ENCODE measurements around the gene WDR75. TPM values are rescaled to one million over a fixed set of nuclear protein-coding genes. Genes with fewer than 3 reads are reported as not detected.

The WDR75 gene
- total and polyA plus RNA-seq, 5 donors = 12.6 to 20.0 (median 18.8) TPM

DNA sequence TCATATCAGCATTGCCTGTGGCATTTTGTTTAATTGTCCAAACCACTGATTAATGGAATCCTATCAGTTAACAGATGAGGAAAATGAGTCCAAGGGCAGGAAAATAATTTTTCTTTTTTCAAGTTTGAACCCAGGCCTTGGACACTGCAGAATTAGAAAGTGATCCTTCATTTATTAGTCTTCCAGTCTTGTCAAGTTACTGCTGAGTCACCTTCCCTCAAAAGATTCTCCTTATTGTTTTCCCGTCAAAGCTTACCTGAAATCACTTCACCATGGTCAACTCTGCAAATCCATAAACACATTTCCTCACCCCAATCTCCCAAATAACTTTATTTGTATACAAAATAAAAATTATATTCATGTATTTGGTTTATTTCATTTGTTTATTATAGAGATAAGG is 57.9 kb downstream of the WDR75 start:
- intact Hi-C loops (cut with DNase I) = loop anchor here in 1 of 4 donors (10.0 kb wide), 1 partner anchor 136 kb away; no protein-coding TSS in a partner anchor

DNA sequence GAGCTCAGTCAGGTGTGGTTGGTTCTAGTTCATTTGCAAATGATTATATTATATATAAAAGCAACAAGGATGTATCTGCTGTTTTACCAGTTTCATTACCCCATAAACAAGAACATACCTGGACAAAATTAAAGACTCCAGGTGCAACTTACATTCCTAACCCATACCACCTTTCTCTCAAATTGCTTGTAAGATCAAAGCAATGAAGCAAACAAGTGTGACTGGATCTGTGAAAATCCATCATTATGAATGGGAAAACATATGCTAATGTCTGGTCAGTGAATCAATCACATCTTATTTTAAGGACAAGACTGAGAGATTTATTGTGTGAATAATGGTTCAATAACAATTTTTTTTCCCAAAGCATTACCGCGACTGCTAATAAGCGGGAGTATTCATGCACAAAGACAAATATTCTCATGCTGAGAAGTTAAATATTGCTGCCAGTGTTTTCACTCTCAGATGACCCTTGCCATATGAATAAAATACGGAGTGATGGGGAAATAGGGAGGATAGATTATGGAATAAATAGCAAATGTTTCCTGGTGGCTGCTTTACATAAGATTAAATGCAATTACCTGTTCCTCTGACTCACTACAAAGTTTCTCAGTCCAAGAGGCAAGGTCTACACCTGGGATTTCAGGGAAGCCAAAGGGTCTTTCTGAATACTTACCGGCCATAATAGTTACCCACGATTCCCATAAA is 59.3 kb downstream of the WDR75 start:
- no peak overlapping the region for H3K27ac ChIP-seq (ENCODE audit: low read length)
- ATAC-seq (no peak), DNase-seq (no peak)
- 85% methylated on average over 6 of the region's 6 CpGs for WGBS
- no peaks in the 10 kb centered on the region for H3K9me3 ChIP-seq (ENCODE audit: control insufficient read depth, low read length)
- H3K4me1 ChIP-seq (ENCODE audit: control insufficient read depth, insufficient read depth, low read length) = no peaks in the 10 kb centered on the region
- no peak overlapping the region for H3K4me3 ChIP-seq (ENCODE audit: low read length)
- H3K27me3 ChIP-seq (ENCODE audit: control insufficient read depth, insufficient read depth) = no peaks in the 10 kb centered on the region
- intact Hi-C loops (cut with DNase I) = no loop called here

More for the DNA sequence above, 57.9 kb downstream of the WDR75 start:
- no peaks in the 10 kb centered on the region for H3K4me1 ChIP-seq (ENCODE audit: control insufficient read depth, insufficient read depth, low read length)
- H3K27me3 ChIP-seq (ENCODE audit: control insufficient read depth, insufficient read depth) = no peaks in the 10 kb centered on the region
- no peak overlapping the region for H3K4me3 ChIP-seq (ENCODE audit: low read length)
- no peak for ATAC-seq
- WGBS = 95% methylated on average over 1 of the region's 1 CpG
- H3K9me3 ChIP-seq (ENCODE audit: control insufficient read depth, low read length) = no peaks in the 10 kb centered on the region
- DNase-seq = no peak
- H3K27ac ChIP-seq (ENCODE audit: low read length) = no peak overlapping the region

DNA sequence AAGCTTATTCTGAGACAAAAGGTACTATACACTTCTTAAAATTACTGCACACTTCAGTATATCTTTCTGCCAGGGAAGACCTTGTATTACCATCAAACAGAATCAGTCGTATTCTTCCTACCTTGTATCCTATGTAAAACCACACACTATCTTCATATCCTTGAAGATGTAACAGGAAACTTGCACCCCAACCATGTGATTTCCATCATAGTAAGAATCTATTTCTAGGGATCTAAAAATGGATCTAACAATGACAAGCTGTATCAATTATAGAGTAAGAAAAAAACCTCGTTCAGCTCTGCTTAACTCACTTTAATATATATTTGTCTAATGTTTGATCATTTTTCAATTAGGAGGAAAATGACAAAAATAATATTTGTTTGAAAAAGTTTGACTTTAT is 60.2 kb downstream of the WDR75 start:
- no peak overlapping the region for H3K4me3 ChIP-seq (ENCODE audit: low read length)
- H3K27me3 ChIP-seq (ENCODE audit: control insufficient read depth, insufficient read depth) = no peaks in the 10 kb centered on the region
- DNase-seq = no peak
- 74% methylated on average over 2 of the region's 2 CpGs for WGBS
- no peaks in the 10 kb centered on the region for H3K9me3 ChIP-seq (ENCODE audit: control insufficient read depth, low read length)
- H3K27ac ChIP-seq (ENCODE audit: low read length) = no peak overlapping the region
- intact Hi-C loops (cut with DNase I) = no loop called here
- H3K4me1 ChIP-seq (ENCODE audit: control insufficient read depth, insufficient read depth, low read length) = no peaks in the 10 kb centered on the region
- no peak for ATAC-seq

DNA sequence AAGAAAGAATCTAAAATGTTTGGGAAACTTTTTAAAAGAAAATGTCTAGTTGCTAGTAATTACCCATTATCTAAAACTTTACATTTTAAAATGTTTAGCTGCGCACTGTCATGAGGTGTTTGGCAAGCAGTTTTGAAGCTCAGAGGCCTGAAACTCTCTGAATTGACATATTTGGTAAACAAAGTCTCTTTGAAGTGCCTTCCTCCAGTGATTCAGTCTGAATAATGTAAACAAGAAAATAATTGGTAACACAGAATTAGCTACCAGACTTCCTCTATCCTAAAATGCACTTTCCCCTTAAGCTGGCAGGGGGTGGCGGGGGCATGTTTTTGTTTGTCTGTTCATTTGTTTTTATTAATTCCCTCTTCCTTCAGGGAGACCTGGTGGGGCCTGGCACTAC is 61.4 kb downstream of the WDR75 start:
- WGBS = 97% methylated on average over 2 of the region's 2 CpGs
- no peak overlapping the region for H3K4me3 ChIP-seq (ENCODE audit: low read length)
- no peak overlapping the region for H3K27ac ChIP-seq (ENCODE audit: low read length)
- no peaks in the 10 kb centered on the region for H3K4me1 ChIP-seq (ENCODE audit: control insufficient read depth, insufficient read depth, low read length)
- DNase-seq = no peak
- no peaks in the 10 kb centered on the region for H3K27me3 ChIP-seq (ENCODE audit: control insufficient read depth, insufficient read depth)
- intact Hi-C loops (cut with DNase I) = no loop called here
- no peaks in the 10 kb centered on the region for H3K9me3 ChIP-seq (ENCODE audit: control insufficient read depth, low read length)
- no peak for ATAC-seq

DNA sequence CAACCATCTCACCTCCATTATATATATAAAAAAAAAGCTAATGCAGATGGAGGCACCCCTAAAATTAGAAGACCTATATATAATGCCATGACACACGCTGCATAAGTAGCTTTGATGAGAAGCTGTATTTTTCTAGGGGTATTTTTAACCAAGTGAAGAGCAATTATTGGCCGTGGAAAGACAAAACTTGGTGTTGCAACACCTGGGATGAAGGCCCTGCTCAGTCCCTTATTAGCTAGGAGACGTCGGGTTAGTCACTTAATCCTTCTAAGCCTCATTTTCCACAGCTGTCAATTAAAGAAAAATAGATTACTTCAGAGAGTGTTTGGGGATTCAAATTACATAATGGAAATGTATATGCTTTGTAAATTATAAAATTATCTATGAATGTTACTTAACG is 63.0 kb downstream of the WDR75 start:
- 90% methylated on average over 5 of the region's 5 CpGs for WGBS
- no peak overlapping the region for H3K27ac ChIP-seq (ENCODE audit: low read length)
- no peak for DNase-seq
- ATAC-seq = no peak
- no peaks in the 10 kb centered on the region for H3K27me3 ChIP-seq (ENCODE audit: control insufficient read depth, insufficient read depth)
- H3K4me1 ChIP-seq (ENCODE audit: control insufficient read depth, insufficient read depth, low read length) = no peaks in the 10 kb centered on the region
- H3K4me3 ChIP-seq (ENCODE audit: low read length) = no peak overlapping the region
- intact Hi-C loops (cut with DNase I) = no loop called here
- H3K9me3 ChIP-seq (ENCODE audit: control insufficient read depth, low read length) = no peaks in the 10 kb centered on the region

- Histone ChIP-seq H3K27ac (ENCODE audit: low read length) (no peak overlapping the region), H3K4me1 (ENCODE audit: control insufficient read depth, insufficient read depth, low read length) (no peaks in the 10 kb centered on the region), H3K27me3 (ENCODE audit: control insufficient read depth, insufficient read depth) (no peaks in the 10 kb centered on the region), H3K4me3 (ENCODE audit: low read length) (no peak overlapping the region), H3K9me3 (ENCODE audit: control insufficient read depth, low read length) (no peaks in the 10 kb centered on the region)
- 66% methylated on average over 2 of the region's 2 CpGs for WGBS
- intact Hi-C loops (cut with DNase I) = no loop called here
- DNase-seq (no peak), ATAC-seq (no peak)
Observed at GRCh38 chr2:189505492-189505891, 64.2 kb downstream of the WDR75 start.

- intact Hi-C loops (cut with DNase I) = no loop called here
- Histone ChIP-seq H3K9me3 (ENCODE audit: control insufficient read depth, low read length) (no peaks in the 10 kb centered on the region), H3K4me3 (ENCODE audit: low read length) (no peak overlapping the region), H3K27me3 (ENCODE audit: control insufficient read depth, insufficient read depth) (no peaks in the 10 kb centered on the region), H3K27ac (ENCODE audit: low read length) (peak overlapping the region; percentile 35), H3K4me1 (ENCODE audit: control insufficient read depth, insufficient read depth, low read length) (no peaks in the 10 kb centered on the region)
- no peak for DNase-seq
- WGBS = 63% methylated on average over 3 of the region's 3 CpGs
- peak; percentile 54 to 92 for ATAC-seq
Observed at GRCh38 chr2:189506514-189506976, 65.3 kb downstream of the WDR75 start.

DNA sequence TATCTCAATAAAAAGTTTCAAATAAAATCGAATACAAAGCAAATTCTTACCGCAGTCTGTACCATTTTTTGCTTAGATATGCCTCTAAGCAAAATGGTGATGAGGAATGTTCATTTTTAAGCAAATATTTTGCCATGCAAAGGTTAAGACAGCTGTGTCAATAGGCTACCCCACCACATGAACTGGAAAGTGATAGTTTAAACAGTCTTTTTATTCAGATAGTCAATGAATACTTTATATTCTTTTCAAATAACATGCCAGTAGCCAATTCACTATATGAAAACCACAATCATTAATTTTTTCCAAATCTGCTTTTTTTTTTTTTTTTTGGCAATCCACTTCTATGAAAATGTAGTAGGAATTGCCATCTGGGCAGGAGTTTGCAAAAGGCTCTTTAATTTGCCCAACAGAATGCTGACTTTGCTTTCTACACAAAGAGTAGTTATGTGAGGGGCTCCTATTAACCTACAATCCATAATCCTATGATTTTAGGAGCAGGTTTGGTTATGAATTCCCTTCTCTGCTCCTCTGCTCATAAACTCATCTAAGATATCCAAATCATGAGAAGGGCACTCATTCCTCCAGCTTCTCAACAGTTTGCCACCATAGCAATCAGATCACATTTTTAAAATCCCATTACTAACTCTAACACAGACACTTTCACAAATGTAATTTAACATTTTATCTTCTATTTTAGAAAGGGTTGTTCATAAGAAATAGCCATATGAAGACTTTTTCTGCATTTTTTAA is 70.1 kb downstream of the WDR75 start:
- 88% methylated on average over 2 of the region's 2 CpGs for WGBS
- ATAC-seq = no peak
- Histone ChIP-seq H3K9me3 (ENCODE audit: control insufficient read depth, low read length) (no peaks in the 10 kb centered on the region), H3K27ac (ENCODE audit: low read length) (no peak overlapping the region), H3K4me1 (ENCODE audit: control insufficient read depth, insufficient read depth, low read length) (peaks cover 2% of the 10 kb centered on the region), H3K4me3 (ENCODE audit: low read length) (no peak overlapping the region), H3K27me3 (ENCODE audit: control insufficient read depth, insufficient read depth) (no peaks in the 10 kb centered on the region)
- intact Hi-C loops (cut with DNase I) = no loop called here
- DNase-seq = no peak

- no peaks in the 10 kb centered on the region for H3K27me3 ChIP-seq (ENCODE audit: control insufficient read depth, insufficient read depth)
- H3K9me3 ChIP-seq (ENCODE audit: control insufficient read depth, low read length) = no peaks in the 10 kb centered on the region
- DNase-seq (no peak), ATAC-seq (no peak)
- H3K4me3 ChIP-seq (ENCODE audit: low read length) = no peak overlapping the region
- peaks cover 2% of the 10 kb centered on the region for H3K4me1 ChIP-seq (ENCODE audit: control insufficient read depth, insufficient read depth, low read length)
- H3K27ac ChIP-seq (ENCODE audit: low read length) = no peak overlapping the region
- intact Hi-C loops (cut with DNase I) = no loop called here
Observed at GRCh38 chr2:189511960-189512319, 70.7 kb downstream of the WDR75 start.

DNA sequence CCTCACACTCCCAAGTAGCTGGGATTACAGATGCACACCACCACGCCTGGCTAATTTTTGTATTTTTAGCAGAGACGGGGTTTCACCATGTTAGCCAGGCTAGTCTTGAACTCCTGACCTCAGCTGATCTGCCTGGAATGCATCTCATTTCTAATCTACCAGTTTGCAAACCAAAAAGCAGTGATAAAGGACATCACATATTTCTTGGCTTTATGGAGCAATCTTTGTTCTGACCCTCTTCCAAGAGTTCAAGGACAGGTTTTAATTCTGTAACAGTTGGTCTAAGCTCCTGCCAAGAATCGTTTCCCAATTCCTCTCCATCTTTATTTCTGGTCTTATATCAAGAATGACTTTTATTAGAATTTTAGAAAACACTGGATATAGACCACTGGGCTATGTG is 71.6 kb downstream of the WDR75 start:
- 58% methylated on average over 3 of the region's 3 CpGs for WGBS
- Histone ChIP-seq H3K4me3 (ENCODE audit: low read length) (no peak overlapping the region), H3K27ac (ENCODE audit: low read length) (no peak overlapping the region), H3K4me1 (ENCODE audit: control insufficient read depth, insufficient read depth, low read length) (peaks cover 2% of the 10 kb centered on the region), H3K9me3 (ENCODE audit: control insufficient read depth, low read length) (no peaks in the 10 kb centered on the region), H3K27me3 (ENCODE audit: control insufficient read depth, insufficient read depth) (no peaks in the 10 kb centered on the region)
- DNase-seq (no peak), ATAC-seq (peak in 1 of 2 donors; percentile 32)
- intact Hi-C loops (cut with DNase I) = no loop called here

DNA sequence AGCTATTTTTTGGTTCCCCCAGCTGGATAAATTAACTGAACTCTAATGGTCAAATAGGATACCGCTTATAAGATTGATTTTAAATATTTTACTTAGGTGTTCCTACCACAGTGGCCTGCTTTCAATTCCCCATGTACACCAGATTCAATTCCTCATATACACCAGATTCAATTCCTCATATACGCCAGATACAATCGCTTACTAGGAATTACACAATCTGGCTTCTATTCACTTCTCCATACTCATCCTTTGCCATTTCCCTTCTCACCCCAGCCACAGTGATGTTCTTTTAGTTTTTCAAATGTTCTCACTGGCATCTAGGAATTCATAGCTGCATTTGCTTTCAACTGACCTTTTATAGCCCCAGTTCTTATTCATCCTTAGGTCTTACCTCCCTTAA is 72.8 kb downstream of the WDR75 start:
- DNase-seq = no peak
- no peak overlapping the region for H3K27ac ChIP-seq (ENCODE audit: low read length)
- no peaks in the 10 kb centered on the region for H3K9me3 ChIP-seq (ENCODE audit: control insufficient read depth, low read length)
- H3K4me1 ChIP-seq (ENCODE audit: control insufficient read depth, insufficient read depth, low read length) = peaks cover 2% of the 10 kb centered on the region
- no peak overlapping the region for H3K4me3 ChIP-seq (ENCODE audit: low read length)
- WGBS = 88% methylated on average over 3 of the region's 3 CpGs
- intact Hi-C loops (cut with DNase I) = no loop called here
- peak; percentile 18 to 53 for ATAC-seq
- H3K27me3 ChIP-seq (ENCODE audit: control insufficient read depth, insufficient read depth) = no peaks in the 10 kb centered on the region

Data from right cardiac atrium (tissue), 5 donors.